GM12892 (cell line): ENCODE measurements around the gene PDE10A.

Experiments used
- DNase-seq: peaks from one replicate; pipeline ENCODE4 v3.0.0; 2011; ENCODE audit not compliant: insufficient read length
- FAIRE-seq: peaks from 2 replicates; lab custom pipeline; 2011; peaks lifted over from hg19 to GRCh38; lab: Jason Lieb, UNC
- POLR2A ChIP-seq: IDR thresholded peaks from 2 replicates; pipeline ENCODE4 v1.6.1; 2011; ENCODE audit warnings: low read depth, low read length, control low read depth
- POLR2AphosphoS5 ChIP-seq: IDR thresholded peaks from 2 replicates; pipeline ENCODE4 v1.6.1; 2011; ENCODE audit warnings: low read depth, low read length, control low read depth
- TAF1 ChIP-seq: IDR thresholded peaks from 2 replicates; pipeline ENCODE4 v1.6.1; 2011; ENCODE audit warnings: low read depth, mild to moderate bottlenecking, control low read depth, low read length, borderline replicate concordance

Gene PDE10A

GRCh38 chr6:165694296-165694695 is 31.3 kb upstream of the PDE10A start:
- DNase-seq (no peak), FAIRE-seq (no peak)
- TF ChIP-seq POLR2A, result no peak
- no peak for TF ChIP-seq POLR2AphosphoS5
- no peak for TF ChIP-seq TAF1

- FAIRE-seq, result no peak
- no peak for TF ChIP-seq POLR2A
- TF ChIP-seq TAF1, result no peak
- no peak for TF ChIP-seq POLR2AphosphoS5
- DNase-seq, result no peak
These were observed 29.1 kb upstream of the PDE10A start for GRCh38 chr6:165692106-165692653.

DNA sequence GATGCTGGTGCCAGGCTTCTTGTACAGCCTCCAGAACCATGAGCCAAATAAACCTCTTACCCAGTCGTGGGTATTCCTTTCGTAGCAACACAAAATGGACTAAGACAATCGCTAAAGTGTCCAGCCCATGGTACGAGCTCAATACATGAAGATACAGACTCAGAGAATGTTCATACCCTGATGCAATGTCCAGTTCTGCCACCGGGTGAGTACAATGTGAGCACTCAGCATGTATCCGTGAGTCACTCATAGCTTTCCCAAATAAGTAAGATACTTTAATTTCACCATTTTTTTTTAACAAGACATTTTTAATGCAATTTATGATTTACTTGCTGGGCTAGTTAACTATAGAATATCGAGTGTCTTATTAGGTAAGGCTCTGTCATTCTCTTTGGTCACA is 26.7 kb upstream of the PDE10A start:
- FAIRE-seq, result no peak

GRCh38 chr6:165686596-165687365 is 23.7 kb upstream of the PDE10A start:
- no peak for DNase-seq
- TF ChIP-seq TAF1 (no peak), POLR2AphosphoS5 (no peak), POLR2A (no peak)

More for the DNA sequence above, 26.7 kb upstream of the PDE10A start:
- no peak for TF ChIP-seq POLR2AphosphoS5
- no peak for TF ChIP-seq POLR2A
- TF ChIP-seq TAF1, result no peak
- DNase-seq, result no peak

DNA sequence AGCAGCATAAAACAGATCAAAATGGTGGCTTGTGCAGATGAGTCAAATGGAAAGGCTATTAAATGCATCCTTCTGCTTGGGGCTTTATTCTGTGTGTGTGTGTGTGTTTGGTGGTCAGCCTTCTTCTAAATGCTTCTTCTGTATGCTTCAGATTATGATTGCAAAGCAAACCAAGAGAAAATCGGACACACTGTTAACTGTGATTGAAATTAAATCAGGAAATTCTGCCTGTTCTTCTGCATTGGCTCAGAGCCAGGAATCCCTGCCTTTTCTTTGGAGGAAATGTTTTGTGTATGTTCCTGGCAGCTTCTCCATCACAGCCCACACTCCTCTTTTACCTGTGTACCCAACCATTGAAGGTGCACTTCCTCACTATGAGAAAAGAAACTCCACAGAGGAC is 22.3 kb upstream of the PDE10A start:
- TF ChIP-seq POLR2A (no peak), TAF1 (no peak), POLR2AphosphoS5 (no peak)
- no peak for FAIRE-seq
- no peak for DNase-seq

More at GRCh38 chr6:165686596-165687365, 23.7 kb upstream of the PDE10A start:
- FAIRE-seq, result no peak

- TF ChIP-seq POLR2A (no peak), TAF1 (no peak), POLR2AphosphoS5 (no peak)
- DNase-seq, result no peak
- FAIRE-seq, result no peak
These were observed 21.3 kb upstream of the PDE10A start for GRCh38 chr6:165684333-165684732.

- no peak for DNase-seq
- TF ChIP-seq POLR2A (no peak), POLR2AphosphoS5 (no peak), TAF1 (no peak)
These were observed 17.9 kb upstream of the PDE10A start for GRCh38 chr6:165680975-165681374.

GRCh38 chr6:165679326-165679725 is 16.3 kb upstream of the PDE10A start:
- FAIRE-seq (no peak), DNase-seq (no peak)
- TF ChIP-seq POLR2AphosphoS5 (no peak), TAF1 (no peak), POLR2A (no peak)

More at GRCh38 chr6:165680975-165681374, 17.9 kb upstream of the PDE10A start:
- FAIRE-seq, result no peak

- TF ChIP-seq POLR2A (no peak), TAF1 (no peak), POLR2AphosphoS5 (no peak)
- FAIRE-seq, result no peak
- DNase-seq, result no peak
These were observed 15.9 kb upstream of the PDE10A start for GRCh38 chr6:165678904-165679303.

GRCh38 chr6:165678429-165678828 is 15.4 kb upstream of the PDE10A start:
- TF ChIP-seq POLR2AphosphoS5, result no peak
- TF ChIP-seq TAF1, result no peak
- TF ChIP-seq POLR2A, result no peak
- DNase-seq (no peak), FAIRE-seq (no peak)

- no peak for FAIRE-seq
- no peak for DNase-seq
- TF ChIP-seq POLR2AphosphoS5 (no peak), POLR2A (no peak), TAF1 (no peak)
These were observed 14.1 kb upstream of the PDE10A start for GRCh38 chr6:165677091-165677490.

- DNase-seq (no peak), FAIRE-seq (no peak)
- TF ChIP-seq TAF1, result no peak
- TF ChIP-seq POLR2A, result no peak
- no peak for TF ChIP-seq POLR2AphosphoS5
These were observed 13.5 kb upstream of the PDE10A start for GRCh38 chr6:165676435-165677068.
